HFFc6 (cell line): ENCODE measurements around the gene ATP1A3. TPM values are rescaled to one million over a fixed set of nuclear protein-coding genes. Genes with fewer than 3 reads are reported as not detected.

ENCODE experiments used
- DNase-seq: peaks from one replicate; pipeline ENCODE4 v3.0.0-alpha.2; 2018
- H3K27ac Mint-ChIP-seq: 2 replicates; pipeline ENCODE4 v1.8.0; 2020; ENCODE audit warnings: mild to moderate bottlenecking, mixed read lengths
- H3K27me3 Mint-ChIP-seq: 2 replicates; pipeline ENCODE4 v1.8.0; 2021; ENCODE audit warnings: mild to moderate bottlenecking, moderate library complexity, mixed read lengths; ENCODE audit not compliant: insufficient read depth
- H3K36me3 Mint-ChIP-seq: 2 replicates; pipeline ENCODE4 v1.8.0; 2021; ENCODE audit warnings: low read depth, mixed read lengths
- H3K4me1 Mint-ChIP-seq: 2 replicates; pipeline ENCODE4 v1.8.0; 2020; ENCODE audit warnings: low read depth, mixed read lengths
- H3K4me3 Mint-ChIP-seq: 2 replicates; pipeline ENCODE4 v1.8.0; 2020; ENCODE audit warnings: mild to moderate bottlenecking, moderate library complexity, mixed read lengths
- H3K9me3 Mint-ChIP-seq: 2 replicates; pipeline ENCODE4 v1.8.0; 2020; ENCODE audit warnings: mild to moderate bottlenecking, mixed read lengths
- CTCF ChIP-seq: fragments of 200-600 bp; sonication (generic); IDR thresholded peaks from 2 replicates; pipeline ENCODE4 v1.5.0; 2021; ENCODE audit warnings: antibody characterized with exemption, mild to moderate bottlenecking
- total RNA-seq, 6 experiments: library from RNA; stranded (reverse); fragmentation: NEBNext Ultra II Directional; extraction: Animal tissue kit (Norgen Biotek cat#: 25700); gene quantifications; 2 replicates in 1 of 6; 3 replicates in 5 of 6; pipeline ENCODE4 v1.2.3, GENCODE V29; 2021

ATP1A3 gene
- total RNA-seq, 6 experiments from 2014 or later, result 0.10 to 0.66 (median 0.33) TPM; not detected in 2

- Mint-ChIP-seq H3K4me1 (peaks cover 3% of the 10 kb centered on the region; the same call in 1 of the 2 replicates), H3K27ac (no peak overlapping the region), H3K27me3 (peaks cover 15% of the 10 kb centered on the region), H3K4me3 (no peak overlapping the region), H3K9me3 (no peaks in the 10 kb centered on the region), H3K36me3 (no peaks in the 10 kb centered on the region)
- no peak for TF ChIP-seq CTCF
- DNase-seq, result no peak
Observed at GRCh38 chr19:41984961-41985360, 9.1 kb downstream of the ATP1A3 start.

DNA sequence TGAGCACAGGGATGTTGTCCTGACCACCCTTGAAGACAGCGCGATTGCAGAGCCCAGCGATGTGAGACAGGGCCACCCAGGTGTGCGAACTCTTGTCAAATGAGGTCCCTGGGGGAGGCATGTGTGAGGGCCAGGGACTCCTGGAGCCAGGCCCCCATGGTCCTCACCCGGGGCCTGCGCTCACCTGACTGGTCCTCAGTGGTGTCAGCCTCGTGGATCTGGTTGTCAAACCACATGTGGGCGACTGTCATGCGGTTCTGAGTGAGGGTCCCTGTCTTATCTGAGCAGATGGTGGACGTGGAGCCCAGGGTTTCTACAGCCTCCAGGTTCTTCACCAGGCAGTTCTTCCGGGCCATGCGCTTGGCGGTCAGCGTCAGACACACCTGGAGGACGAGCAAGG, 12.3 kb downstream of the ATP1A3 start:
- Mint-ChIP-seq H3K4me3 (no peak overlapping the region), H3K4me1 (peaks cover 6% of the 10 kb centered on the region; the same call in 1 of the 2 replicates), H3K27me3 (peaks cover 19% of the 10 kb centered on the region), H3K27ac (no peak overlapping the region), H3K36me3 (no peaks in the 10 kb centered on the region), H3K9me3 (no peaks in the 10 kb centered on the region)
- TF ChIP-seq CTCF, result no peak
- DNase-seq, result no peak

DNA sequence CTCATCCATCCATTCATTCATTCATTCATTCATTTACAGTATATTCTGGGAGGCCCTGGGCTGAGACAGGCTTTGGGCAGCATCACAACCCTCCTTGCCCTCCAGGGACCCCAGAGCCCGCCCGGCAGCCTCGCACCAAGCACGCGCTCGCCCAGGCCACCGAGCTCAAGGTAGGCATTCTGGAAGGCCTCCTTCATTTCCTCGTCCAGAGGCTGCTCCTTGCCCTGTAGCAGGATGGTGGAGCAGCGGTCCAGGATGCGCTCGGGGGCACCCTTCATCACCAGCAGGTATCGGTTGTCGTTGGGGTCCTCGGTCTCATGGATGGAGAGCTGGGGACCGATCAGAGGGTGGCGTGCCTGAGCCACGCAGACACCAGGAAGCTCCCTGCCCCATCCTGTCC, 15.6 kb downstream of the ATP1A3 start:
- Mint-ChIP-seq H3K27ac (no peak overlapping the region), H3K4me1 (peaks cover 6% of the 10 kb centered on the region; the same call in 1 of the 2 replicates), H3K9me3 (no peaks in the 10 kb centered on the region), H3K27me3 (peaks cover 11% of the 10 kb centered on the region), H3K4me3 (no peak overlapping the region), H3K36me3 (no peaks in the 10 kb centered on the region)
- no peak for DNase-seq
- no peak for TF ChIP-seq CTCF

DNA sequence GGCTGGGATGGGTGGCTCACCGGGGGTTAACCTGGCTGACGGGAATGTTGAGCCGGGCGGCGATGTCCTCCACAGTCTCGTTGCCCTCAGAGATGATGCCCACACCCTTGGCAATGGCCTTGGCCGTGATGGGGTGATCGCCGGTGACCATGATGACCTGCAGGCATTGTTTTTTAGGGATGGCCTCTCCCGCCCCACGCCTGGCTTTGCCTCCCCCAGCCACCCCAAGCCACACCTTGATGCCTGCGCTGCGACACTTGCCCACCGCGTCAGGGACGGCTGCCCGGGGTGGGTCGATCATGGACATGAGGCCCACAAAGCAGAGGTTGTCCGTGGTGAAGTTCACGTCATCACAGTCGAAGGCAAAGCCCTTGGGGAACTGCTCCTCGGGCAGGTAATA, 16.1 kb downstream of the ATP1A3 start:
- Mint-ChIP-seq H3K4me1 (peaks cover 6% of the 10 kb centered on the region; the same call in 1 of the 2 replicates), H3K36me3 (no peaks in the 10 kb centered on the region), H3K9me3 (no peaks in the 10 kb centered on the region), H3K4me3 (no peak overlapping the region), H3K27me3 (peaks cover 17% of the 10 kb centered on the region), H3K27ac (no peak overlapping the region)
- no peak for TF ChIP-seq CTCF
- DNase-seq, result no peak

- no peak overlapping the region for H3K4me3 Mint-ChIP-seq
Observed at GRCh38 chr19:41974652-41975051, 19.4 kb downstream of the ATP1A3 start.

More at GRCh38 chr19:41974652-41975051, 19.4 kb downstream of the ATP1A3 start:
- no peak for TF ChIP-seq CTCF
- peaks cover 19% of the 10 kb centered on the region for H3K27me3 Mint-ChIP-seq
- no peak for DNase-seq
- no peaks in the 10 kb centered on the region; the same call in 1 of the 2 replicates for H3K4me1 Mint-ChIP-seq
- no peak overlapping the region for H3K27ac Mint-ChIP-seq
- no peaks in the 10 kb centered on the region for H3K36me3 Mint-ChIP-seq
- H3K9me3 Mint-ChIP-seq, result no peaks in the 10 kb centered on the region
